ENCODE data around the gene GRWD1.

Gene GRWD1

DNA sequence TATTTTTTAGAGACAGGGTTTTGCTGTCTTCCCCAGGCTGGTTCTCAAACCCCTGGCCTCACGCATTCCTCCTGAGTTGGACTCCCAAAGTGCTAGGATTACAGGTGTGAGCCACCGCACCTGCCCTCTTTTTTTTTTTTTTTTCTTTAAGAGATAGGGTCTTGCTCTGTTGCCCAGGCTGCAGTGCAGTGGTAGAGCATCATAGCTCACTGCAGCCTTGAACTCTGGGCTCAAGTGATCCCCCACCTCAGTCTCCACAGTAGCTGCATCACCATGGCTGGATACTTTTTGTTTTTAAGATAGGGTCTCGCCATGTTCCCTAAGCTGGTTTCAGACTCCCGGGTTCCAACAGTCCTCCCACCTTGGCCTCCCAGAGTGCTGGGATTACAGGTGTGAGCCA lies 11.1 kb downstream of the GRWD1 start:
- Histone ChIP-seq H3K9ac (no peak overlapping the region), H3K79me2 (no peaks in the 10 kb centered on the region), H3K27me3 (ENCODE audit: control insufficient read depth, insufficient read depth, low read length) (no peaks in the 10 kb centered on the region), H3K27ac (no peak overlapping the region), H3K4me3 (ENCODE audit: low read depth, low read length) (no peak overlapping the region), H3K4me1 (no peaks in the 10 kb centered on the region), H2AFZ (no peak overlapping the region), H3K36me3 (ENCODE audit: control insufficient read depth, insufficient read depth, low read length) (no peaks in the 10 kb centered on the region), H3K9me3 (ENCODE audit: control insufficient read depth, low read length) (no peaks in the 10 kb centered on the region), H3K4me2 (ENCODE audit: low read length) (no peak overlapping the region)
- TF ChIP-seq, protein P1, sequence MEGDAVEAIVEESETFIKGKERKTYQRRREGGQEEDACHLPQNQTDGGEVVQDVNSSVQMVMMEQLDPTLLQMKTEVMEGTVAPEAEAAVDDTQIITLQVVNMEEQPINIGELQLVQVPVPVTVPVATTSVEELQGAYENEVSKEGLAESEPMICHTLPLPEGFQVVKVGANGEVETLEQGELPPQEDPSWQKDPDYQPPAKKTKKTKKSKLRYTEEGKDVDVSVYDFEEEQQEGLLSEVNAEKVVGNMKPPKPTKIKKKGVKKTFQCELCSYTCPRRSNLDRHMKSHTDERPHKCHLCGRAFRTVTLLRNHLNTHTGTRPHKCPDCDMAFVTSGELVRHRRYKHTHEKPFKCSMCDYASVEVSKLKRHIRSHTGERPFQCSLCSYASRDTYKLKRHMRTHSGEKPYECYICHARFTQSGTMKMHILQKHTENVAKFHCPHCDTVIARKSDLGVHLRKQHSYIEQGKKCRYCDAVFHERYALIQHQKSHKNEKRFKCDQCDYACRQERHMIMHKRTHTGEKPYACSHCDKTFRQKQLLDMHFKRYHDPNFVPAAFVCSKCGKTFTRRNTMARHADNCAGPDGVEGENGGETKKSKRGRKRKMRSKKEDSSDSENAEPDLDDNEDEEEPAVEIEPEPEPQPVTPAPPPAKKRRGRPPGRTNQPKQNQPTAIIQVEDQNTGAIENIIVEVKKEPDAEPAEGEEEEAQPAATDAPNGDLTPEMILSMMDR (IDR thresholded peaks at IDR 0.05): no peak

DNA sequence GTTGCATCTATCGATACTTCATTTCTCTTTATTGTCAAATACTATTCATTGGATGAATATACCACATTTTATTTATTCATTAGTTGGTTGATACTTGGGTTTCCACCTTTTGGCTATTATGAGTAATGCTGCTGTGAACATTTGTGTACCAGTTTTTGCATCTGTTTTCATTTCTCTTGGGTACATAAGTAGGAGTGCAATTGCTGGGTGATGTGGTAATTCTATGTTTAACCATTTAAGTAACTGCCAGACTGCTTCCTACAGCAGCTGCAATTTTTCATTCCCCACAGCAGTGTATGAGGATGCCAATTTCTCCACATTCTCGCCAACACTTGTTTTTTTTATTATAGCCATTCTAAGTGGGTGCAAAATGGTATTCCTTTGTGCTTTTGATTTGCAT lies 12.2 kb downstream of the GRWD1 start:
- no peak overlapping the region for H3K4me2 ChIP-seq (ENCODE audit: low read length)
- H2AFZ ChIP-seq: no peak overlapping the region
- no peaks in the 10 kb centered on the region for H3K79me2 ChIP-seq
- no peaks in the 10 kb centered on the region for H3K36me3 ChIP-seq (ENCODE audit: control insufficient read depth, insufficient read depth, low read length)
- no peak overlapping the region for H3K4me3 ChIP-seq (ENCODE audit: low read depth, low read length)
- no peaks in the 10 kb centered on the region for H3K9me3 ChIP-seq (ENCODE audit: control insufficient read depth, low read length)
- no peak overlapping the region for H3K27ac ChIP-seq
- no peaks in the 10 kb centered on the region for H3K27me3 ChIP-seq (ENCODE audit: control insufficient read depth, insufficient read depth, low read length)
- TF ChIP-seq, protein P1 (IDR thresholded peaks at IDR 0.05): no peak
- no peak overlapping the region for H3K9ac ChIP-seq
- no peaks in the 10 kb centered on the region for H3K4me1 ChIP-seq

- H3K27me3 ChIP-seq (ENCODE audit: control insufficient read depth, insufficient read depth, low read length): no peaks in the 10 kb centered on the region
- no peaks in the 10 kb centered on the region for H3K9me3 ChIP-seq (ENCODE audit: control insufficient read depth, low read length)
- no peak overlapping the region for H3K9ac ChIP-seq
- H3K4me1 ChIP-seq: no peaks in the 10 kb centered on the region
- H3K36me3 ChIP-seq (ENCODE audit: control insufficient read depth, insufficient read depth, low read length): no peaks in the 10 kb centered on the region
- no peak overlapping the region for H3K27ac ChIP-seq
- H3K4me2 ChIP-seq (ENCODE audit: low read length): no peak overlapping the region
- TF ChIP-seq, protein P1 (IDR thresholded peaks at IDR 0.05): no peak
- no peaks in the 10 kb centered on the region for H3K79me2 ChIP-seq
- H2AFZ ChIP-seq: no peak overlapping the region
- no peak overlapping the region for H3K4me3 ChIP-seq (ENCODE audit: low read depth, low read length)
These were observed 15.8 kb downstream of the GRWD1 start for GRCh38 chr19:48461651-48461981.

DNA sequence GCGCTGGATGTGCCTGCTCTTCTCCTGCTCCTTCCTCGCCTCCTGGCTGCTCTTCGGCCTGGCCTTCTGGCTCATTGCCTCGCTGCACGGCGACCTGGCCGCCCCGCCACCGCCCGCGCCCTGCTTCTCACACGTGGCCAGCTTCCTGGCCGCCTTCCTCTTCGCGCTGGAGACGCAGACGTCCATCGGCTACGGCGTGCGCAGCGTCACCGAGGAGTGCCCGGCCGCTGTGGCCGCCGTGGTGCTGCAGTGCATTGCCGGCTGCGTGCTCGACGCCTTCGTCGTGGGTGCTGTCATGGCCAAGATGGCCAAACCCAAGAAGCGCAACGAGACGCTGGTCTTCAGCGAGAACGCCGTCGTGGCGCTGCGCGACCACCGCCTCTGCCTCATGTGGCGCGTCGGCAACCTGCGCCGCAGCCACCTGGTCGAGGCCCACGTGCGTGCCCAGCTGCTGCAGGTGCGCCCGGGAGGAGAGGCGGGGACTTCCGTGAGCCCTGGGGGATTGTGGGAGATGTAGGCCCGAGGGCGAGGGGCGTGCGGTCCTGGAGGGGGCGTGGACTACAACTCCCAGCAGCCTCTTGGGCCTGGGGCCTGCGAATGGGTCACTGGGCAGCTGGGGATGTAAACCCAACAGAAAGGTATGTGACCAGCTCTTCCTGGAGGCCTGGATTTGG lies 16.3 kb downstream of the GRWD1 start:
- H3K27ac ChIP-seq: no peak overlapping the region
- H3K27me3 ChIP-seq (ENCODE audit: control insufficient read depth, insufficient read depth, low read length): no peaks in the 10 kb centered on the region
- no peak overlapping the region for H2AFZ ChIP-seq
- H3K9me3 ChIP-seq (ENCODE audit: control insufficient read depth, low read length): no peaks in the 10 kb centered on the region
- no peaks in the 10 kb centered on the region for H3K4me1 ChIP-seq
- H3K36me3 ChIP-seq (ENCODE audit: control insufficient read depth, insufficient read depth, low read length): no peaks in the 10 kb centered on the region
- H3K9ac ChIP-seq: no peak overlapping the region
- H3K4me2 ChIP-seq (ENCODE audit: low read length): no peak overlapping the region
- no peaks in the 10 kb centered on the region for H3K79me2 ChIP-seq
- no peak overlapping the region for H3K4me3 ChIP-seq (ENCODE audit: low read depth, low read length)
- TF ChIP-seq, protein P1 (IDR thresholded peaks at IDR 0.05): no peak

- Histone ChIP-seq H3K4me1 (no peaks in the 10 kb centered on the region), H3K4me3 (ENCODE audit: low read depth, low read length) (no peak overlapping the region), H3K9me3 (ENCODE audit: control insufficient read depth, low read length) (no peaks in the 10 kb centered on the region), H3K27ac (no peak overlapping the region), H2AFZ (no peak overlapping the region), H3K9ac (no peak overlapping the region), H3K4me2 (ENCODE audit: low read length) (no peak overlapping the region), H3K36me3 (ENCODE audit: control insufficient read depth, insufficient read depth, low read length) (no peaks in the 10 kb centered on the region), H3K27me3 (ENCODE audit: control insufficient read depth, insufficient read depth, low read length) (no peaks in the 10 kb centered on the region), H3K79me2 (peaks cover 4% of the 10 kb centered on the region)
- TF ChIP-seq, protein P1 (IDR thresholded peaks at IDR 0.05): no peak
These were observed 19.4 kb downstream of the GRWD1 start for GRCh38 chr19:48465215-48465614.

All from parathyroid adenoma (tissue), 2 donors.